BE2C (cell line): ENCODE data around the gene COPE.

ENCODE experiments used
- DNase-seq: peaks from one replicate; pipeline ENCODE4 v3.0.0-alpha.2; 2020
- H3K27me3 ChIP-seq: fragments of 250-450 bp; sonication (Bioruptor Pico); 2 replicates; pipeline ENCODE4 v1.5.1; 2020; ENCODE audit warnings: mild to moderate bottlenecking
- H3K36me3 ChIP-seq: fragments of 250-450 bp; sonication (Bioruptor Pico); 2 replicates; pipeline ENCODE4 v1.5.1; 2020; ENCODE audit warnings: mild to moderate bottlenecking
- H3K4me1 ChIP-seq: fragments of 250-450 bp; sonication (Bioruptor Pico); 2 replicates; pipeline ENCODE4 v1.5.1; 2020
- H3K4me3 ChIP-seq: 2 replicates; pipeline ENCODE4 v1.5.1; 2011; ENCODE audit warnings: low read depth, low read length
- H3K9me3 ChIP-seq: fragments of 250-450 bp; sonication (Bioruptor Pico); 2 replicates; pipeline ENCODE4 v1.5.1; 2020
- TF ChIP-seq, protein P1 (sequence below): IDR thresholded peaks from 2 replicates; pipeline ENCODE4 v1.5.1; 2012; ENCODE audit warnings: mild to moderate bottlenecking, low read depth, low read length

The COPE gene

GRCh38 chr19:18915639-18916038, 3.5 kb downstream of the COPE start:
- H3K4me3 ChIP-seq: no peak overlapping the region
- TF ChIP-seq, protein P1, sequence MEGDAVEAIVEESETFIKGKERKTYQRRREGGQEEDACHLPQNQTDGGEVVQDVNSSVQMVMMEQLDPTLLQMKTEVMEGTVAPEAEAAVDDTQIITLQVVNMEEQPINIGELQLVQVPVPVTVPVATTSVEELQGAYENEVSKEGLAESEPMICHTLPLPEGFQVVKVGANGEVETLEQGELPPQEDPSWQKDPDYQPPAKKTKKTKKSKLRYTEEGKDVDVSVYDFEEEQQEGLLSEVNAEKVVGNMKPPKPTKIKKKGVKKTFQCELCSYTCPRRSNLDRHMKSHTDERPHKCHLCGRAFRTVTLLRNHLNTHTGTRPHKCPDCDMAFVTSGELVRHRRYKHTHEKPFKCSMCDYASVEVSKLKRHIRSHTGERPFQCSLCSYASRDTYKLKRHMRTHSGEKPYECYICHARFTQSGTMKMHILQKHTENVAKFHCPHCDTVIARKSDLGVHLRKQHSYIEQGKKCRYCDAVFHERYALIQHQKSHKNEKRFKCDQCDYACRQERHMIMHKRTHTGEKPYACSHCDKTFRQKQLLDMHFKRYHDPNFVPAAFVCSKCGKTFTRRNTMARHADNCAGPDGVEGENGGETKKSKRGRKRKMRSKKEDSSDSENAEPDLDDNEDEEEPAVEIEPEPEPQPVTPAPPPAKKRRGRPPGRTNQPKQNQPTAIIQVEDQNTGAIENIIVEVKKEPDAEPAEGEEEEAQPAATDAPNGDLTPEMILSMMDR: peak; percentile 73
- peak; percentile 78 for DNase-seq
- no peaks in the 10 kb centered on the region; the same call in none of the 2 replicates for H3K36me3 ChIP-seq
- H3K9me3 ChIP-seq: no peaks in the 10 kb centered on the region
- H3K27me3 ChIP-seq: no peaks in the 10 kb centered on the region
- H3K4me1 ChIP-seq: peaks cover 3% of the 10 kb centered on the region; the same call in 1 of the 2 replicates

DNA sequence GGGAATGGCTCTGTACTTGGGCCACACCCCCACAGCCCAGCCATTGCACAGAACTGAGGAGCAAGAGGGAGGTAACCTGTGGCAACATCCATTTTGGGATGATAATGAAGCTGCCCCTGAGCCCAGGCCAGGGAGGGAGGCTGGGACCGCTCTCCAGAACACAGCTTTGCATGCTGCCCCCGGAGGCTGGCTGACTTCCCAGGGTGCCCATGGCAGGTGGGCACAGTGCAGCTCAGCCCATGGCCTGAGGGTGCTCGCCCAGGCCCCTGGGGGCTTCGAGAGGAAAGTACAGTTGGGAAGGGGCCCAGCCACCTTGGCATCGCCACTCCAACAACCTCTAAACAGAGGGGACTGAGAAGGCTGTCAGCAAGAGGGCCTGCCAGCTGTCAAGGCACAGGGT, 5.7 kb downstream of the COPE start:
- Histone ChIP-seq H3K4me1 (no peaks in the 10 kb centered on the region), H3K4me3 (no peak overlapping the region), H3K9me3 (no peaks in the 10 kb centered on the region), H3K27me3 (no peaks in the 10 kb centered on the region), H3K36me3 (no peaks in the 10 kb centered on the region; the same call in none of the 2 replicates)
- no peak for DNase-seq
- TF ChIP-seq, protein P1: no peak

GRCh38 chr19:18912933-18913332, 6.3 kb downstream of the COPE start:
- Histone ChIP-seq H3K36me3 (no peaks in the 10 kb centered on the region; the same call in none of the 2 replicates), H3K4me1 (no peaks in the 10 kb centered on the region), H3K4me3 (no peak overlapping the region), H3K9me3 (no peaks in the 10 kb centered on the region), H3K27me3 (no peaks in the 10 kb centered on the region)
- peak; percentile 10 for DNase-seq
- TF ChIP-seq, protein P1: no peak

DNA sequence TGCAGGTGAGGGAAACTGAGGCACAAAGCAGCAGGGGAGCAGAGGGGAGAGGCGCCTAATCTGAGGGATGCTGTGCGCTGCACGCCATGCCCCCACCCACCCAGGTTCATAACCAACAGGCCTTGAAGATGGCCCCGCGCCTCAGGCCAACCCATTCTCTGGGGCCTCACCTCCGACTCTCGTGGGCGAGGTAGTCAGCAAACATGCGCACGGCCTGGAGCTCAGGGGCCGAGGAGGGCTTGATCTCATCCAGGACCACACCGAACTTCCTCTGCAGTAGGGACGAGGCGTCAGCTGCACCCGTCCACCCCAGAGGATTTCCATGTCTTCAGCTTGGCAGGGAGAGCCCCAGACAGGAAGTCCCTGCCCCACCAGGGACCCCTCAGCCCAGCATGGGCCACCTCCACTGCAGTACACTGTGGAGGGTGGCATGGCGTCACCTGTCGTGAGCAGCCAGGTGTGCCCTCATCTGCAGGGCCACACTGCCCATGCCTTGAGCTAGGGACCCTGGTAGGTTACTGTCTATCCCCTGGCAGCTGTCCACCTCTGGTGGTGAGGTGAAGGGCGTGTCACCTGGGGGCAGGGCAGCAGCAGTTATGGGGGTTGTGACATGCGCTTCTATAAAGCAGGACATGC, 8.3 kb downstream of the COPE start:
- TF ChIP-seq, protein P1: no peak
- DNase-seq: no peak
- H3K4me3 ChIP-seq: no peak overlapping the region

DNA sequence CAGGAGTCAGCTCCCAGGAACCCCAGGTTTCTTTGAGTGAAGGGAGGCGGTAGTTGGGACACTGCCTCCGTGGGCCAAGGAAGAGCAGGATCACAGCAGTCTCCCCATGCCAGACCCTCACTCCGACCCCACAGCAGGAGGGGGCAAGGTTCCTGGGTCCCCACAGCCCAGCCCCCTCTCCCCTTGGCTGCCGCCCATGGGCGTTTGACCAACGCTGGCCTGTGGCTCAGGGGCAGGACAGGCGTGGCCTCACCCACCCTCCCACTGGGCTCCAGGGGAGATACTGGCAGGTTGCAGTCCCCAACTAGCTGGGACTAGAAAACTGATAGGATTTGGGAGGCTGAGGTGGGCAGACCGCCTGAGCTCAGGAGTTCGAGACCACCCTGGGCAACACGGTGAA, 9.2 kb downstream of the COPE start:
- H3K4me3 ChIP-seq: no peak overlapping the region
- H3K27me3 ChIP-seq: no peaks in the 10 kb centered on the region
- peaks cover 10% of the 10 kb centered on the region for H3K36me3 ChIP-seq
- H3K4me1 ChIP-seq: no peaks in the 10 kb centered on the region
- no peak for DNase-seq
- TF ChIP-seq, protein P1: no peak
- no peaks in the 10 kb centered on the region for H3K9me3 ChIP-seq

More for the DNA sequence above, 8.3 kb downstream of the COPE start:
- no peaks in the 10 kb centered on the region for H3K27me3 ChIP-seq
- H3K4me1 ChIP-seq: no peaks in the 10 kb centered on the region
- no peaks in the 10 kb centered on the region for H3K9me3 ChIP-seq
- peaks cover 10% of the 10 kb centered on the region for H3K36me3 ChIP-seq

- Histone ChIP-seq H3K9me3 (no peaks in the 10 kb centered on the region), H3K4me3 (no peak overlapping the region), H3K4me1 (no peaks in the 10 kb centered on the region), H3K27me3 (no peaks in the 10 kb centered on the region), H3K36me3 (peaks cover 10% of the 10 kb centered on the region)
- TF ChIP-seq, protein P1: no peak
- no peak for DNase-seq
Measured at GRCh38 chr19:18908917-18909619, 10.1 kb downstream of the COPE start.
